ENCODE measurements around the gene HOXB5. TPM values are rescaled to one million over a fixed set of nuclear protein-coding genes. Genes with fewer than 3 reads are reported as not detected.

The HOXB5 gene
- total RNA-seq, 4 donors from 2014 or later: 0.15 to 0.55 TPM; not detected in 2

GRCh38 chr17:48559122-48559839 is 34.3 kb downstream of the HOXB5 start:
- TF ChIP-seq POLR2A (IDR thresholded peaks at IDR 0.05): no peak
- TF ChIP-seq, protein P1, sequence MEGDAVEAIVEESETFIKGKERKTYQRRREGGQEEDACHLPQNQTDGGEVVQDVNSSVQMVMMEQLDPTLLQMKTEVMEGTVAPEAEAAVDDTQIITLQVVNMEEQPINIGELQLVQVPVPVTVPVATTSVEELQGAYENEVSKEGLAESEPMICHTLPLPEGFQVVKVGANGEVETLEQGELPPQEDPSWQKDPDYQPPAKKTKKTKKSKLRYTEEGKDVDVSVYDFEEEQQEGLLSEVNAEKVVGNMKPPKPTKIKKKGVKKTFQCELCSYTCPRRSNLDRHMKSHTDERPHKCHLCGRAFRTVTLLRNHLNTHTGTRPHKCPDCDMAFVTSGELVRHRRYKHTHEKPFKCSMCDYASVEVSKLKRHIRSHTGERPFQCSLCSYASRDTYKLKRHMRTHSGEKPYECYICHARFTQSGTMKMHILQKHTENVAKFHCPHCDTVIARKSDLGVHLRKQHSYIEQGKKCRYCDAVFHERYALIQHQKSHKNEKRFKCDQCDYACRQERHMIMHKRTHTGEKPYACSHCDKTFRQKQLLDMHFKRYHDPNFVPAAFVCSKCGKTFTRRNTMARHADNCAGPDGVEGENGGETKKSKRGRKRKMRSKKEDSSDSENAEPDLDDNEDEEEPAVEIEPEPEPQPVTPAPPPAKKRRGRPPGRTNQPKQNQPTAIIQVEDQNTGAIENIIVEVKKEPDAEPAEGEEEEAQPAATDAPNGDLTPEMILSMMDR (IDR thresholded peaks at IDR 0.05): no peak
- intact Hi-C loops (cut with DNase I; ENCODE audit: low total_unique reads): no loop called here
- no peak overlapping the region for H3K4me3 ChIP-seq (ENCODE audit: low read depth, poor library complexity, severe bottlenecking)
- no peak for DNase-seq (ENCODE audit: low spot score in 2 of 2)
- 64 to 75% methylated on average over 16 of the region's 16 CpGs for WGBS, 2 donors

DNA sequence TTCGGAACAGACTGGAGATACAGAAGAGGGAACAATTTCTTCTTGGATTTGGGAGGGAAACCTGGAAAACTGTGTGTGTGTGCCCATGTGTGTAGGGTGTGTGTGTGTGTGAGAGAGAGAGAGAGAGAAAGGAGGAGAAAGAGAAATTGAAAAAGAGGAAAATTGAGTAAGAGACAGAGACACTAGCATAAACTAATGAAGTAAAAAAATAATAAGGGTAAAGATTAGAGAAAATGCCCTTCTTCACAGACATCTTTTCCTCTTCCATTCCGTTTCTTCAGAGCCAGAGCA is 34.8 kb downstream of the HOXB5 start:
- intact Hi-C loops (cut with DNase I; ENCODE audit: low total_unique reads): no loop called here
- DNase-seq (ENCODE audit: low spot score in 2 of 2): no peak
- no peak for TF ChIP-seq POLR2A (IDR thresholded peaks at IDR 0.05)
- TF ChIP-seq, protein P1 (IDR thresholded peaks at IDR 0.05): no peak
- H3K4me3 ChIP-seq (ENCODE audit: low read depth, poor library complexity, severe bottlenecking): no peak overlapping the region
- WGBS, 2 donors: 66 to 80% methylated on average over 2 of the region's 2 CpGs

- H3K4me3 ChIP-seq (ENCODE audit: low read depth, poor library complexity, severe bottlenecking): no peak overlapping the region
- intact Hi-C loops (cut with DNase I; ENCODE audit: low total_unique reads): no loop called here
Measured at GRCh38 chr17:48558057-48558830, 35.3 kb downstream of the HOXB5 start.

GRCh38 chr17:48556576-48557401 is 36.8 kb downstream of the HOXB5 start:
- no peak for DNase-seq (ENCODE audit: low spot score in 2 of 2)
- intact Hi-C loops (cut with DNase I; ENCODE audit: low total_unique reads): no loop called here
- TF ChIP-seq, protein P1 (IDR thresholded peaks at IDR 0.05): no peak
- no peak for TF ChIP-seq POLR2A (IDR thresholded peaks at IDR 0.05)
- H3K4me3 ChIP-seq (ENCODE audit: low read depth, poor library complexity, severe bottlenecking): no peak overlapping the region
- 27 to 33% methylated on average over 7 of the region's 7 CpGs for WGBS, 2 donors

More at GRCh38 chr17:48558057-48558830, 35.3 kb downstream of the HOXB5 start:
- WGBS, 2 donors: 70 to 72% methylated on average over 13 of the region's 13 CpGs
- TF ChIP-seq POLR2A (IDR thresholded peaks at IDR 0.05): no peak
- TF ChIP-seq, protein P1 (IDR thresholded peaks at IDR 0.05): no peak
- DNase-seq (ENCODE audit: low spot score in 2 of 2): no peak

- TF ChIP-seq, protein P1 (IDR thresholded peaks at IDR 0.05): no peak
- no peak for TF ChIP-seq POLR2A (IDR thresholded peaks at IDR 0.05)
- no peak for DNase-seq (ENCODE audit: low spot score in 2 of 2)
- intact Hi-C loops (cut with DNase I; ENCODE audit: low total_unique reads): no loop called here
- H3K4me3 ChIP-seq (ENCODE audit: low read depth, poor library complexity, severe bottlenecking): no peak overlapping the region
- 52 to 64% methylated on average over 5 of the region's 5 CpGs for WGBS, 2 donors
Measured at GRCh38 chr17:48556229-48556575, 37.4 kb downstream of the HOXB5 start.
